ENCODE data around the gene IL19. TPM values are rescaled to one million over a fixed set of nuclear protein-coding genes. Genes with fewer than 3 reads are reported as not detected.

The IL19 gene
- total RNA-seq, 4 donors from 2014 or later = not detected

GRCh38 chr1:206792939-206793607, 22.5 kb downstream of the IL19 start:
- no peaks in the 10 kb centered on the region for H3K4me1 ChIP-seq
- no peak overlapping the region for H3K4me3 ChIP-seq
- WGBS, 2 donors = 69 to 85% methylated on average over 16 of the region's 16 CpGs
- H3K27me3 ChIP-seq = no peaks in the 10 kb centered on the region
- H3K27ac ChIP-seq = no peak overlapping the region
- no peak for DNase-seq (ENCODE audit: low spot score in 2 of 2)
- H3K9me3 ChIP-seq = no peaks in the 10 kb centered on the region
- no peaks in the 10 kb centered on the region for H3K36me3 ChIP-seq
- TF ChIP-seq POLR2A (IDR thresholded peaks at IDR 0.05) (no peak), EP300 (IDR thresholded peaks at IDR 0.05) (no peak), CTCF (IDR thresholded peaks at IDR 0.05) (no peak)

GRCh38 chr1:206793620-206794019, 23.0 kb downstream of the IL19 start:
- Histone ChIP-seq H3K9me3 (no peaks in the 10 kb centered on the region), H3K4me1 (no peaks in the 10 kb centered on the region), H3K27ac (no peak overlapping the region), H3K27me3 (no peaks in the 10 kb centered on the region), H3K36me3 (no peaks in the 10 kb centered on the region), H3K4me3 (no peak overlapping the region)
- TF ChIP-seq CTCF (IDR thresholded peaks at IDR 0.05) (no peak), EP300 (IDR thresholded peaks at IDR 0.05) (no peak), POLR2A (IDR thresholded peaks at IDR 0.05) (no peak)
- DNase-seq (ENCODE audit: low spot score in 2 of 2) = no peak
- 79 to 88% methylated on average over 7 of the region's 7 CpGs for WGBS, 2 donors

GRCh38 chr1:206794294-206794908, 23.8 kb downstream of the IL19 start:
- DNase-seq (ENCODE audit: low spot score in 2 of 2) = no peak
- H3K36me3 ChIP-seq = no peaks in the 10 kb centered on the region
- no peaks in the 10 kb centered on the region for H3K9me3 ChIP-seq
- no peak for TF ChIP-seq POLR2A (IDR thresholded peaks at IDR 0.05)
- no peak for TF ChIP-seq EP300 (IDR thresholded peaks at IDR 0.05)
- no peak overlapping the region for H3K27ac ChIP-seq
- no peaks in the 10 kb centered on the region for H3K4me1 ChIP-seq
- H3K27me3 ChIP-seq = no peaks in the 10 kb centered on the region
- WGBS, 2 donors = 89 to 92% methylated on average over 11 of the region's 11 CpGs
- H3K4me3 ChIP-seq = no peak overlapping the region

GRCh38 chr1:206796116-206796515, 25.5 kb downstream of the IL19 start:
- WGBS, 2 donors = 68 to 74% methylated on average over 3 of the region's 3 CpGs
- no peaks in the 10 kb centered on the region for H3K4me1 ChIP-seq
- TF ChIP-seq POLR2A (IDR thresholded peaks at IDR 0.05) = no peak
- no peak for TF ChIP-seq EP300 (IDR thresholded peaks at IDR 0.05)

GRCh38 chr1:206796981-206797402, 26.4 kb downstream of the IL19 start:
- H3K4me3 ChIP-seq = no peak overlapping the region
- H3K27ac ChIP-seq = no peak overlapping the region
- H3K9me3 ChIP-seq = no peaks in the 10 kb centered on the region
- DNase-seq (ENCODE audit: low spot score in 2 of 2) = no peak
- TF ChIP-seq EP300 (IDR thresholded peaks at IDR 0.05) (no peak), CTCF (IDR thresholded peaks at IDR 0.05) (no peak)
- WGBS, 2 donors = 60 to 69% methylated on average over 8 of the region's 8 CpGs
- H3K36me3 ChIP-seq = no peaks in the 10 kb centered on the region
- H3K27me3 ChIP-seq = no peaks in the 10 kb centered on the region
- no peaks in the 10 kb centered on the region for H3K4me1 ChIP-seq

More at GRCh38 chr1:206796116-206796515, 25.5 kb downstream of the IL19 start:
- DNase-seq (ENCODE audit: low spot score in 2 of 2) = no peak
- H3K9me3 ChIP-seq = no peaks in the 10 kb centered on the region
- no peaks in the 10 kb centered on the region for H3K36me3 ChIP-seq
- no peak overlapping the region for H3K27ac ChIP-seq
- H3K27me3 ChIP-seq = no peaks in the 10 kb centered on the region
- no peak overlapping the region for H3K4me3 ChIP-seq

GRCh38 chr1:206797534-206798383, 27.2 kb downstream of the IL19 start:
- no peaks in the 10 kb centered on the region for H3K27me3 ChIP-seq
- H3K27ac ChIP-seq = no peak overlapping the region
- no peaks in the 10 kb centered on the region for H3K36me3 ChIP-seq
- H3K4me3 ChIP-seq = no peak overlapping the region
- no peaks in the 10 kb centered on the region for H3K9me3 ChIP-seq
- no peaks in the 10 kb centered on the region for H3K4me1 ChIP-seq
- no peak for TF ChIP-seq EP300 (IDR thresholded peaks at IDR 0.05)
- TF ChIP-seq POLR2A (IDR thresholded peaks at IDR 0.05) = no peak
- TF ChIP-seq CTCF (IDR thresholded peaks at IDR 0.05) = peak in 2 of 5 experiments; percentile 16 to 26
- WGBS, 2 donors = 55 to 61% methylated on average over 8 of the region's 8 CpGs
- DNase-seq (ENCODE audit: low spot score in 2 of 2) = no peak
